IMR-90 (cell line): ENCODE data around the gene SMARCA2. TPM values are rescaled to one million over a fixed set of nuclear protein-coding genes. Genes with fewer than 3 reads are reported as not detected.

ENCODE experiments used
- ATAC-seq: fragments of 200-7000 bp; cut with Tn5 transposase; 2 replicates; pipeline ENCODE4 v1.9.1; 2020; ENCODE audit warnings: low read depth, mild to moderate bottlenecking, moderate library complexity
- BruUV-seq: library from RNA; stranded (reverse); fragments of 400-500 nt; replicated peaks from 2 replicates; lab custom pipeline; 2021; lab: Mats Ljungman, UMichigan
- CTCF ChIA-PET: fragments of 300-600 bp; formaldehyde crosslinking; extraction: SDS; loops from one replicate; lab custom pipeline; 2021; ENCODE audit warnings: antibody characterized with exemption; lab: Yijun Ruan, JAX
- POLR2A ChIA-PET: fragments of 300-600 bp; sonication (Branson Sonifier 250); formaldehyde crosslinking; loops from one replicate; lab custom pipeline; 2022; ENCODE audit warnings: antibody characterized with exemption; ENCODE audit not compliant: unreplicated experiment; lab: Charles Lee
- DNase-seq: peaks from one replicate; pipeline ENCODE4 v3.0.0; 2013
- H2AFZ ChIP-seq: replicated peaks from 2 replicates; pipeline ENCODE3; 2013; ENCODE audit warnings: low read length, mild to moderate bottlenecking; ENCODE audit not compliant: poor library complexity
- H2AK5ac ChIP-seq: 2 replicates; pipeline ENCODE4 v1.6.1; 2013; ENCODE audit warnings: low read depth, low read length, inconsistent platforms
- H2AK9ac ChIP-seq: replicated peaks from 2 replicates; pipeline ENCODE3; 2013; ENCODE audit warnings: mild to moderate bottlenecking, low read depth, low read length, moderate library complexity; ENCODE audit not compliant: poor library complexity
- H2BK120ac ChIP-seq: 2 replicates; pipeline ENCODE4 v1.6.1; 2013; ENCODE audit warnings: low read depth, low read length, inconsistent platforms
- H2BK15ac ChIP-seq: 3 replicates; pipeline ENCODE4 v1.6.1; 2013; ENCODE audit warnings: low read depth, low read length, inconsistent platforms
- H2BK20ac ChIP-seq: 2 replicates; pipeline ENCODE4 v1.6.1; 2013; ENCODE audit warnings: low read depth, mild to moderate bottlenecking, inconsistent platforms, low read length, moderate library complexity
- H2BK5ac ChIP-seq: 2 replicates; pipeline ENCODE4 v1.6.1; 2013; ENCODE audit warnings: mild to moderate bottlenecking, low read depth, low read length, inconsistent platforms; ENCODE audit not compliant: poor library complexity, severe bottlenecking
- H3K14ac ChIP-seq: replicated peaks from 2 replicates; pipeline ENCODE4 v1.6.1; 2013; ENCODE audit warnings: low read depth, low read length, inconsistent platforms
- H3K18ac ChIP-seq: 2 replicates; pipeline ENCODE4 v1.6.1; 2013; ENCODE audit warnings: low read depth, low read length, control low read depth
- H3K23ac ChIP-seq: 2 replicates; pipeline ENCODE4 v1.6.1; 2013; ENCODE audit warnings: low read depth, low read length, inconsistent platforms
- H3K27ac ChIP-seq: 2 replicates; pipeline ENCODE4 v1.5.1; 2013; ENCODE audit warnings: mild to moderate bottlenecking, control low read depth, low read length; ENCODE audit not compliant: insufficient read depth
- H3K27me3 ChIP-seq: 2 replicates; pipeline ENCODE4 v1.6.1; 2013; ENCODE audit warnings: low read length; ENCODE audit not compliant: control insufficient read depth, insufficient read depth
- H3K36me3 ChIP-seq: 2 replicates; pipeline ENCODE4 v1.6.1; 2013; ENCODE audit warnings: low read length, mixed read lengths; ENCODE audit not compliant: control insufficient read depth, insufficient read depth
- H3K4ac ChIP-seq: 2 replicates; pipeline ENCODE4 v1.6.1; 2013; ENCODE audit warnings: low read depth, low read length, inconsistent platforms
- H3K4me1 ChIP-seq: 2 replicates; pipeline ENCODE4 v1.6.1; 2013; ENCODE audit warnings: low read length, mixed read lengths; ENCODE audit not compliant: control insufficient read depth, insufficient read depth
- H3K4me2 ChIP-seq: 2 replicates; pipeline ENCODE4 v1.6.1; 2013; ENCODE audit warnings: low read depth, mild to moderate bottlenecking, control low read depth, low read length, moderate library complexity
- H3K4me3 ChIP-seq: 2 replicates; pipeline ENCODE4 v1.5.1; 2013; ENCODE audit warnings: low read depth, mild to moderate bottlenecking, control low read depth, low read length, moderate library complexity; ENCODE audit not compliant: insufficient read depth
- H3K56ac ChIP-seq: 2 replicates; pipeline ENCODE4 v1.6.1; 2013; ENCODE audit warnings: low read length, inconsistent platforms; ENCODE audit not compliant: insufficient read depth; ENCODE audit errors: extremely low read depth
- H3K79me1 ChIP-seq, 2 experiments: 2 replicates each; pipeline ENCODE4 v1.6.1; 2013; ENCODE audit warnings: low read length in 2 of 2, inconsistent platforms in 1 of 2, low read depth in 1 of 2
- H3K9ac ChIP-seq: 2 replicates; pipeline ENCODE4 v1.6.1; 2013; ENCODE audit warnings: low read depth, low read length, control low read depth
- H3K9me1 ChIP-seq: 2 replicates; pipeline ENCODE4 v1.6.1; 2013; ENCODE audit warnings: low read length, inconsistent platforms; ENCODE audit not compliant: insufficient read depth
- H3K9me3 ChIP-seq: 2 replicates; pipeline ENCODE4 v1.6.1; 2013; ENCODE audit warnings: low read length; ENCODE audit not compliant: control insufficient read depth, insufficient read depth
- H4K20me1 ChIP-seq: 2 replicates; pipeline ENCODE4 v1.6.1; 2013; ENCODE audit warnings: low read length, inconsistent platforms; ENCODE audit not compliant: insufficient read depth
- H4K5ac ChIP-seq: 2 replicates; pipeline ENCODE4 v1.6.1; 2013; ENCODE audit warnings: mild to moderate bottlenecking, low read depth, low read length, control low read depth
- H4K8ac ChIP-seq, 2 experiments: 2 replicates each; pipeline ENCODE4 v1.6.1; 2013; ENCODE audit warnings: low read depth in 2 of 2, low read length in 2 of 2, control low read depth in 1 of 2, inconsistent platforms in 1 of 2
- H4K91ac ChIP-seq: 2 replicates; pipeline ENCODE4 v1.6.1; 2013; ENCODE audit warnings: low read depth, low read length, inconsistent platforms; ENCODE audit not compliant: insufficient read depth
- BHLHE40 ChIP-seq: fragments of 150-350 bp; IDR thresholded peaks from 2 replicates; pipeline ENCODE4 v1.6.1; 2016; ENCODE audit warnings: mild to moderate bottlenecking, low read depth, low read length
- CEBPB ChIP-seq: IDR thresholded peaks from 2 replicates; pipeline ENCODE4 v1.6.1; 2012; ENCODE audit warnings: low read depth, low read length, improper control_type of control experiment
- CHD1 ChIP-seq: IDR thresholded peaks from 2 replicates; pipeline ENCODE4 v1.6.1; 2012; ENCODE audit warnings: low read depth, low read length, improper control_type of control experiment
- CTCF ChIP-seq: conservative IDR thresholded peaks from 2 replicates; pipeline ENCODE4 v1.5.1; 2012; ENCODE audit warnings: mild to moderate bottlenecking, low read depth, low read length, improper control_type of control experiment
- ELK1 ChIP-seq: fragments of 150-350 bp; IDR thresholded peaks from 2 replicates; pipeline ENCODE4 v1.6.1; 2016; ENCODE audit warnings: low read depth, mild to moderate bottlenecking, low read length, moderate library complexity, borderline replicate concordance
- FOS ChIP-seq: fragments of 150-350 bp; IDR thresholded peaks from 2 replicates; pipeline ENCODE4 v1.6.1; 2016; ENCODE audit warnings: low read depth, low read length
- MAFK ChIP-seq: IDR thresholded peaks from 2 replicates; pipeline ENCODE4 v1.6.1; 2012; ENCODE audit warnings: low read depth, low read length, improper control_type of control experiment
- MAZ ChIP-seq: IDR thresholded peaks from 2 replicates; pipeline ENCODE4 v1.6.1; 2012; ENCODE audit warnings: low read depth, mild to moderate bottlenecking, low read length, improper control_type of control experiment, moderate library complexity, borderline replicate concordance
- MXI1 ChIP-seq: IDR thresholded peaks from 2 replicates; pipeline ENCODE4 v1.6.1; 2012; ENCODE audit warnings: low read depth, mild to moderate bottlenecking, low read length, moderate library complexity, borderline replicate concordance
- NFE2L2 ChIP-seq: fragments of 150-350 bp; IDR thresholded peaks from 2 replicates; pipeline ENCODE4 v1.6.1; 2016; ENCODE audit warnings: low read depth, mild to moderate bottlenecking, low read length
- POLR2A ChIP-seq: IDR thresholded peaks from 2 replicates; pipeline ENCODE4 v1.6.1; 2012; ENCODE audit warnings: mild to moderate bottlenecking, low read depth, low read length
- RAD21 ChIP-seq: IDR thresholded peaks from 2 replicates; pipeline ENCODE4 v1.6.1; 2012; ENCODE audit warnings: low read length, improper control_type of control experiment
- RCOR1 ChIP-seq: IDR thresholded peaks from 2 replicates; pipeline ENCODE4 v1.6.1; 2012; ENCODE audit warnings: mild to moderate bottlenecking, low read length, improper control_type of control experiment; ENCODE audit not compliant: insufficient replicate concordance
- RFX5 ChIP-seq: IDR thresholded peaks from 2 replicates; pipeline ENCODE4 v1.8.0; 2012; ENCODE audit warnings: low read depth, mild to moderate bottlenecking, low read length, moderate library complexity
- SMC3 ChIP-seq: fragments of 150-350 bp; IDR thresholded peaks from 2 replicates; pipeline ENCODE4 v1.6.1; 2016; ENCODE audit warnings: low read depth, mild to moderate bottlenecking, antibody characterized with exemption, low read length, moderate library complexity
- USF2 ChIP-seq: fragments of 150-350 bp; IDR thresholded peaks from 2 replicates; pipeline ENCODE4 v1.6.1; 2017; ENCODE audit warnings: mild to moderate bottlenecking, antibody characterized with exemption, low read length, low read depth
- WGBS, 2 experiments: methylation state at CpG; one replicate each; pipeline versions ENCODE4 v1.1.5 to v1.1.7; 2013; ENCODE audit warnings: missing lambda C conversion rate in 2 of 2; ENCODE audit not compliant: insufficient read length in 1 of 2; ENCODE audit errors: extremely low coverage in 2 of 2; 5-methylcytosine and 5-hydroxymethylcytosine counted together
- dilution Hi-C: fragments of 300-500 bp; cut with HindIII; formaldehyde crosslinking; loops from one replicate; pipeline ENCODE4 v1.14.3; 2018; ENCODE audit warnings: low sequenced_read_pairs; ENCODE audit not compliant: unreplicated experiment
- in situ Hi-C: fragments of 300-500 bp; cut with MboI; formaldehyde crosslinking; loops from 3 replicates; pipeline ENCODE4 v1.14.3; 2019; ENCODE audit warnings: low sequenced_read_pairs, inconsistent platforms, mixed read lengths
- intact Hi-C: fragments of 100-400 bp; cut with micrococcal nuclease; formaldehyde crosslinking; loops from 2 replicates; pipeline ENCODE4 v1.10.0; 2022
- polyA plus RNA-seq, 3 experiments: library from polyadenylated mRNA; depleted of rRNA; stranded (reverse); fragments of >200 nt; gene quantifications; 2 replicates each; pipeline ENCODE4 v1.2.3, GENCODE V29; 2012; ENCODE audit warnings: low replicate concordance in 1 of 3
- total RNA-seq: library from RNA; depleted of rRNA; stranded (reverse); fragments of >200 nt; gene quantifications from 2 replicates; pipeline ENCODE4 v1.2.3, GENCODE V29; 2012

The SMARCA2 gene
- total and polyA plus RNA-seq, 2 of the 4 experiments (the other 2 are of a cell fraction), result 25.3 to 26.7 TPM

GRCh38 chr9:2155966-2156365 is 140.8 kb downstream of the SMARCA2 start:
- Histone ChIP-seq H3K27ac (no peak overlapping the region), H3K4me2 (no peak overlapping the region), H4K20me1 (no peaks in the 10 kb centered on the region), H4K91ac (no peak overlapping the region), H2BK15ac (no peak overlapping the region), H3K79me1 (peaks cover 3 to 22% of the 10 kb centered on the region in 2 experiments; a peak in 3 of 4 replicates), H3K9me1 (no peaks in the 10 kb centered on the region), H2AK9ac (no peak overlapping the region), H3K23ac (no peak overlapping the region), H3K36me3 (no peaks in the 10 kb centered on the region), H4K5ac (no peak overlapping the region), H2BK20ac (no peak overlapping the region), H2BK5ac (no peak overlapping the region), H3K4me3 (no peak overlapping the region), H2AK5ac (no peak overlapping the region), H3K4ac (no peak overlapping the region), H3K4me1 (peaks cover 5% of the 10 kb centered on the region; the same call in 1 of the 2 replicates), H3K14ac (no peak overlapping the region), H2AFZ (no peak overlapping the region), H3K27me3 (no peaks in the 10 kb centered on the region), H3K18ac (no peak overlapping the region), H4K8ac (no peak overlapping the region), H3K56ac (no peak overlapping the region), H2BK120ac (no peak overlapping the region), H3K9me3 (no peaks in the 10 kb centered on the region), H3K9ac (no peak overlapping the region)
- no TSS peak for BruUV-seq
- POLR2A ChIA-PET, result no interaction called here
- TF ChIP-seq ELK1 (no peak), CTCF (no peak), MAZ (no peak), MAFK (no peak), RCOR1 (no peak), SMC3 (no peak), USF2 (no peak), POLR2A (no peak), BHLHE40 (no peak), FOS (no peak), MXI1 (no peak), RAD21 (no peak), NFE2L2 (no peak), CEBPB (no peak), CHD1 (no peak), RFX5 (no peak)
- CTCF ChIA-PET, result no interaction called here
- WGBS, 2 experiments, result 100% methylated on average over 1 of the region's 5 CpGs; no CpG with 5 or more reads in 1 of the 2 experiments
- in situ Hi-C loops (no loop called here), dilution Hi-C loops (no loop called here), intact Hi-C loops (loop anchor here (5.0 kb wide), 2 partner anchors 401 to 686 kb away; partner anchors contain the start of gene PUM3)
- no peak for DNase-seq
- ATAC-seq, result no peak
